Nephron progenitor cell (in vitro differentiated cells): ENCODE results near the gene SORT1.
A peak's percentile ranks its signal among the peaks of the same experiment; 100 is the strongest.

Source experiments
- DNase-seq: peaks from one replicate; pipeline ENCODE4 v3.0.0; 2021
- H3K27ac Mint-ChIP-seq: 2 replicates; pipeline ENCODE4 v1.8.0; 2021; ENCODE audit warnings: mild to moderate bottlenecking, moderate library complexity, mixed read lengths
- H3K27me3 Mint-ChIP-seq: 2 replicates; pipeline ENCODE4 v1.8.0; 2021; ENCODE audit warnings: mild to moderate bottlenecking, low read depth, mixed read lengths; ENCODE audit not compliant: poor library complexity
- H3K36me3 Mint-ChIP-seq: 2 replicates; pipeline ENCODE4 v1.8.0; 2021; ENCODE audit warnings: low read depth, mixed read lengths
- H3K4me1 Mint-ChIP-seq: 2 replicates; pipeline ENCODE4 v1.8.0; 2021; ENCODE audit warnings: mixed read lengths
- H3K4me3 Mint-ChIP-seq: 2 replicates; pipeline ENCODE4 v1.8.0; 2021; ENCODE audit warnings: mild to moderate bottlenecking, moderate library complexity, mixed read lengths
- H3K9me3 Mint-ChIP-seq: 2 replicates; pipeline ENCODE4 v1.8.0; 2021; ENCODE audit warnings: mild to moderate bottlenecking, moderate library complexity, mixed read lengths
- CTCF ChIP-seq: fragments of 200-600 bp; sonication (generic); IDR thresholded peaks from 2 replicates; pipeline ENCODE4 v1.5.0; 2021; ENCODE audit warnings: antibody characterized with exemption

SORT1 gene

GRCh38 chr1:109392037-109392787, 5.5 kb downstream of the SORT1 start:
- Mint-ChIP-seq H3K4me1 (peaks cover 72% of the 10 kb centered on the region), H3K27me3 (peaks cover 31% of the 10 kb centered on the region)

GRCh38 chr1:109391626-109392025, 6.1 kb downstream of the SORT1 start:
- no peak for DNase-seq
- Mint-ChIP-seq H3K4me1 (peaks cover 67% of the 10 kb centered on the region), H3K9me3 (no peaks in the 10 kb centered on the region), H3K4me3 (no peak overlapping the region), H3K36me3 (no peaks in the 10 kb centered on the region), H3K27ac (no peak overlapping the region), H3K27me3 (peaks cover 25% of the 10 kb centered on the region)
- TF ChIP-seq CTCF: no peak

More at GRCh38 chr1:109392037-109392787, 5.5 kb downstream of the SORT1 start:
- Mint-ChIP-seq H3K36me3 (no peaks in the 10 kb centered on the region), H3K9me3 (no peaks in the 10 kb centered on the region), H3K4me3 (no peak overlapping the region), H3K27ac (peak overlapping the region; percentile 91)
- TF ChIP-seq CTCF: no peak
- no peak for DNase-seq

- no peak overlapping the region for H3K27ac Mint-ChIP-seq
- H3K4me1 Mint-ChIP-seq: peaks cover 62% of the 10 kb centered on the region
- DNase-seq: no peak
These were observed 6.6 kb downstream of the SORT1 start for GRCh38 chr1:109391157-109391556.

GRCh38 chr1:109389638-109390341, 7.9 kb downstream of the SORT1 start:
- Mint-ChIP-seq H3K36me3 (no peaks in the 10 kb centered on the region), H3K9me3 (no peaks in the 10 kb centered on the region), H3K27ac (no peak overlapping the region), H3K4me1 (peaks cover 52% of the 10 kb centered on the region), H3K27me3 (peaks cover 6% of the 10 kb centered on the region), H3K4me3 (no peak overlapping the region)
- no peak for DNase-seq
- TF ChIP-seq CTCF: no peak

More at GRCh38 chr1:109391157-109391556, 6.6 kb downstream of the SORT1 start:
- Mint-ChIP-seq H3K27me3 (peaks cover 20% of the 10 kb centered on the region), H3K4me3 (no peak overlapping the region), H3K36me3 (no peaks in the 10 kb centered on the region), H3K9me3 (no peaks in the 10 kb centered on the region)
- TF ChIP-seq CTCF: no peak

GRCh38 chr1:109388884-109389637, 8.7 kb downstream of the SORT1 start:
- peaks cover 6% of the 10 kb centered on the region for H3K9me3 Mint-ChIP-seq
- no peak for DNase-seq
- no peak overlapping the region for H3K4me3 Mint-ChIP-seq
- peaks cover 5% of the 10 kb centered on the region for H3K36me3 Mint-ChIP-seq
- H3K4me1 Mint-ChIP-seq: peaks cover 45% of the 10 kb centered on the region
- peaks cover 6% of the 10 kb centered on the region for H3K27me3 Mint-ChIP-seq
- no peak overlapping the region for H3K27ac Mint-ChIP-seq
- no peak for TF ChIP-seq CTCF
